ENCODE results near the gene BCAS2.
"Not testable (repeated sequence)": the region's sequence is repeated elsewhere in the genome, so short reads cannot be mapped to it uniquely, and the experiment has no call there.

Gene BCAS2

GRCh38 chr1:114581335-114582287 is at the start of gene BCAS2:
TSS of gene BCAS2 (minus strand) at chr1:114581615. CDS start at chr1:114581591, 24 bp downstream.
- peak; percentile 86 for DNase-seq (ENCODE audit: low read depth)

DNA sequence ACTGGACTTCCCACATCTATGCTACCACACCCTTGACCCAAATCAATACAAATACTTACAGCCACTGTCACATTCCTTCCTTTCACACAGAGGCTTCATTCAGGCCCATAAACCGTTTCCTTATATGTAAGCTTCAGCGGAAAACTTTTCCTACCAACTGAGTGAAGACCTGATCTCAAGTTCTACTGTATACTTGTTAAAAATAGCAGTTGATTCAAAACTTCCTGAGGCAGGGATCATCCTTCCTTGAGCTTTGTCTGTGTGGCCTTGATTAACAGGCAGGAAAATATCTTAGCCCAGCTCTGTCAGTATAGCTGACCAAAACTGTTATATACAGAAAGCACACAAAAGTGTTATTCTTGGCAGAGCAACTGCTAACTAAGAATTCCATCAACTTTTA is 45.7 kb upstream of the BCAS2 start:
- no peak for DNase-seq (ENCODE audit: low read depth)

- no peak for DNase-seq (ENCODE audit: low read depth)
Observed at GRCh38 chr1:114623364-114623763, 41.9 kb upstream of the BCAS2 start.

GRCh38 chr1:114620419-114620818 is 39.0 kb upstream of the BCAS2 start:
- DNase-seq (ENCODE audit: low read depth), result no peak

DNA sequence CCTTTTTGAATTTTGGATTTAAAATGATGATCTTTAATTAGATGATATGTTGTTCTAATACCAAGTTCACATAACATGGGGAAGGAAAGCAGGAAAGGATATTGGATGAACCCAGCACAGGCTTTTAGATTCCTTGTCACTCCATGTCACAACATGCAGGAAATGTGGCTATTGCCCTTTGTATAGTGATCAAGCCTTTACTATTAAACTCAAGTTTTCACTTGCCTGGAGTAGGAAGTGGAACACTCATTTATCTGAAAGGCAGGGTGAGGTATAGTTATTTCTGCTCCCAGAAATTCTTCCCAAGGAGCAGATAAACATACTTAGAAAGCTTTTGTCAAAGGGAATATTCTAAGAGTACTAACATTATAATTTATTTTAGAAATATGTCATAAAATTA is 37.2 kb upstream of the BCAS2 start:
- no peak for DNase-seq (ENCODE audit: low read depth)

DNA sequence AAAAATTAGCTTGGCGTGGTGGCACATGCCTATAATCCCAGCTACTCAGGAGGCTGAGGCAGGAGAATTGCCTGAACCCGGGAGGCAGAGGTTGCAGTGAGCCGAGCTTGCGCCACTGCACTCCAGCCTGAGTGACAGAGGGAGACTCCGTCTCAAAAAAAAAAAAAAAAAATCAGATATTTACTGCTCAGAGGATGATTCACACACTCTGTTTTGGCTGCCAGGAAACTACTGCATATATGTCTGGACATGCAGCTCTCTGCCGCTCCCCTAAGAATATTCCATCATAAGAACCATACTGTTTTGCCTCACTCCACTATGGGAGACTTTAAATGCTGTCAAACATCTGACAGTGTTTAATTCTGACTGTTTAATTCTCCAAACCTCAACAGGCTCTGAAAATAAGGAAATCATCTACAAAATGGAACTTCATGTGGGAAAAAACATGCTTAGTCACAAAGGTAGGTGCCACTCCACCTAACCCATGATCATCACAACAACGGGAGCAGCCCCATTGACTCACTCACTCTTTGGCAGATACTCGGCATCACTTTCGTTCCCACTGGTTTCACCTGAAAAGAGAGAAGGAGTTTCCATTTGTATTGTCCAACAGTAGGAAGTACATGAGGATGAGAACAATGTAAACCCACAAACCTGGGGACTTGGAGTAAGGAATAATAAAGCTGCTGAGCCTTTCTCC is 29.3 kb upstream of the BCAS2 start:
- no peak for DNase-seq (ENCODE audit: low read depth)

- DNase-seq (ENCODE audit: low read depth), result no peak
Observed at GRCh38 chr1:114609826-114610225, 28.4 kb upstream of the BCAS2 start.

- DNase-seq (ENCODE audit: low read depth), result no peak
Observed at GRCh38 chr1:114609026-114609425, 27.6 kb upstream of the BCAS2 start.

DNA sequence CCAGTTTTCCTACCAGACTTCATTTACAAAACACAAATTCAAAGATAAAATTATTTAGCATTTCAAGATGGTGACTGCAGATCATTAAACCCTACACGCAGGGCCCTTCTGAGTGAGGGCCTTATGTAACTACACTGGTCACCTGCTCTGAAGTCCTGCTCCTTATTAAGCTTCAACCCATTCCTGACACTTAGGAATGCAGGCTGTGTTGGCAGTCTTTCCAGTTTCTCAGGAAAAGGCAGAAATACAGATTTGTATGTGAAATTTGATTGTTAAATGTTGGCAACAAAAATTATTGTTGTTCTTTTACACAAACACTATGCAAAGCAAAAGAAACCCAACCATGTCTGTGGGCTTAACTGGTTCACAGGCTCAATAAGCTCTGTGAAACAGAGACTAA is 25.8 kb upstream of the BCAS2 start:
- no peak for DNase-seq (ENCODE audit: low read depth)

GRCh38 chr1:114597949-114598348 is 16.5 kb upstream of the BCAS2 start:
- no peak for DNase-seq (ENCODE audit: low read depth)

GRCh38 chr1:114595602-114596001 is 14.2 kb upstream of the BCAS2 start:
- DNase-seq (ENCODE audit: low read depth), result no peak

- DNase-seq (ENCODE audit: low read depth), result no peak
Observed at GRCh38 chr1:114594046-114594445, 12.6 kb upstream of the BCAS2 start.

GRCh38 chr1:114589122-114589521 is 7.7 kb upstream of the BCAS2 start:
- DNase-seq (ENCODE audit: low read depth), result no peak

- no peak for DNase-seq (ENCODE audit: low read depth)
Observed at GRCh38 chr1:114588196-114588689, 6.8 kb upstream of the BCAS2 start.

GRCh38 chr1:114587203-114587991 is 6.0 kb upstream of the BCAS2 start:
- no peak for DNase-seq (ENCODE audit: low read depth)

DNA sequence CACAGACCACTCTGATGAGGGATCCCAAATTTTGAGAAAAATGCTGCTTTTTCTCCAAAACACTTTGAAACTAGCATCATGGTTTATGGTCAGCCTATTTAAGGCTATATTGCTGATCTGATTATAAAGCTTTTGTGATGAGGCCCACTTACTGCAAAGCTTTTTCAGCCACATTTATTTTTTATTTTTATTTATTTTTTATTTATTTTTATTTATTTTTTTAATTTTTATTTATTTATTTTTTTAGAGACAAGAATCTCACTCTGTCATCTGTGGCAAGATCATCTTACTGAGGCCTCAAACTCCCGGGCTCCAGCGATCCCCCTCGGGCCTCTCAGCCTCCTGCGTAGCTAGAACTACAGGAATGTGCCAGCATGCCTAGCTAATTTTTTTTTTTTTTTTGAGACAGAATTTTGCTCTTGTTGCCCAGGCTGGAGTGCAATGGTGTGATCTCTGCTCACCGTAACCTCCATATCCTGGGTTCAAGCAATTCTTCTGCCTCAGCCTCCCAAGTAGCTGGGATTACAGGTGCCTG is 5.2 kb upstream of the BCAS2 start:
- no peak for DNase-seq (ENCODE audit: low read depth)

DNA sequence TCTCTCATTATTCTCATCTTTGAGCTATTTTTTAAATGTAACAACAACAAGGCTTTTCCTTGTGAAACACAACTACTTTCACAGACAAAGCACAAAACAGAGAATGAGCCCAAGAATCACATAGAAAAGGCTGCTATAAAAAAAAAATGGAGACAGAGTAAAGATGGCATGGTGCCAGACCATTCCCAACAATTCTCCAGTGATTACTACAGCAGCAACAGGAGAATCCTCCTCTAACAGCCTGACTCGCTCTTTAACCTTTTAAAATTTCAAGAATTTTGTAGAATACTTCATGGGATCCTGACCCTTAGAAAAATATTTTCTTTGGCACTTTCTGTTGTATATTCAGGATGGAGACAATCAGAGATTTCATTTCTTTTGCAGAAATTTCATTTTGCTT is 3.8 kb upstream of the BCAS2 start:
- no peak for DNase-seq (ENCODE audit: low read depth)

DNA sequence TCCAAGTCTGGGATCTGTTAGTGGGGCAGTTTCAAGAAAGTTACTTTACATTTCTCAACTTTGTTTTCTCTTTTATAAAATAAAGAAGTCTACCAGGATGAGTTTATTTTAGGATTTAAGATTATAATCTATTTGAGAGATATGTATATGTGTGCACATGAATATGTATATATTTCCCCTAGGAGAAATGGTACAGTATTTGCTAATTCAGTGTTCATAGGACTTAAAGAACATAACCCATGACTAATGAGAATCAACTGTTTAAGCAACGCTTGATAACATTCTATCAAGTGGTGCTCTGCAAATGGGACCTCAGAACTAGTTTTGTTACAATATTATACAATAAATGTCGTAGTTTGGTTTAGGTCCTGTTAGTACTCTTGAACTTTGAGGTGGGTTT is 7.0 kb downstream of the BCAS2 start:
- DNase-seq (ENCODE audit: low read depth), result no peak

DNA sequence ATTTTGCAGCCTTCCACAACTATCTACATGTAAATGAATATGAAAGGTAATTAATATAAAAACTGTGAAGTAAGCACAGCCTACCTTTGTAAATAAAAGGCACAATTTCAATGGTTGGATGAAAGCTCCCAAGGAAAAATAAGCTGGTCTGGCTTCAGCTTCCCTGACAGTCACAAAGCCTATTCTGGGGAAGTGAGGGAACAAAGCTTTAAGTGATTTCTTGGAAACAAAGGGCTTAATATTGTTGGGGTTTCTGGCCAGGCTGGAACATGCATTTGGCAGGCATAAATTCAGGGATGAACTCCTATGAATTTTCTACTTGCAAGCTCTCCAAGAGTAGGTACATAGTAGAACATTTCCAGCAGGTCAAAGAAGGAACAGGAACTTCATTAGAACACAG is 17.3 kb downstream of the BCAS2 start:
- no peak for DNase-seq (ENCODE audit: low read depth)

- not testable (repeated sequence) for DNase-seq (ENCODE audit: low read depth)
Observed at GRCh38 chr1:114562978-114563510, 18.4 kb downstream of the BCAS2 start.

- DNase-seq (ENCODE audit: low read depth), result no peak
Observed at GRCh38 chr1:114561333-114561732, 20.1 kb downstream of the BCAS2 start.

DNA sequence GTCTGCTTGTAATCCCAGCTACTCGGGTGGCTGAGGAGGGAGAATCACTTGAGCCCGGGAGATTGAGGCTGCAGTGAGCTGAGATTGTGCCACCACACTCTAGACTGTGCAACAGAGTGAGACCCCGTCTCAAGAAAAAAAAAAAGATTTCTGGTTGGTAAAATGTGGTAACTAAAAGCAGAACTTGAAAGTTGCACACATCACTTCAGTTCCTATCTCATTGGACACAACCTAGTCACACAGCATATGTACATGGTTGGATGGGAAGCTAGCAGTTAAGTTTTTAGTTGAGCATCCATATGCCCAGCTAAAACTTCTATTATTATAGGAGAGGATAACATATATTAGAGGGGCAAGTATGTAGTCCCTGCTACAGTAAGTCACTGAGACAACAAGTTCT is 22.1 kb downstream of the BCAS2 start:
- no peak for DNase-seq (ENCODE audit: low read depth)

Data from activated T-cell treated with anti-CD3 and anti-CD28 coated beads for 1 hour (primary cell).